Caco-2 (cell line): Measurements from ENCODE around the gene SLC36A3. TPM values are rescaled to one million over a fixed set of nuclear protein-coding genes. Genes with fewer than 3 reads are reported as not detected.

Source experiments
- BruUV-seq: library from RNA; stranded (reverse); fragments of 400-500 nt; replicated peaks from 2 replicates; lab custom pipeline; 2021; lab: Mats Ljungman, UMichigan
- CTCF ChIA-PET: fragments of 300-600 bp; sonication (Branson Sonifier 250); formaldehyde crosslinking; loops from one replicate; lab custom pipeline; 2022; ENCODE audit warnings: antibody characterized with exemption; lab: Charles Lee
- POLR2A ChIA-PET: fragments of 300-600 bp; sonication (Branson Sonifier 250); formaldehyde crosslinking; loops from one replicate; lab custom pipeline; 2022; ENCODE audit warnings: antibody characterized with exemption; lab: Charles Lee
- DNase-seq, 2 experiments: peaks; one replicate each; pipeline versions ENCODE4 v3.0.0 to v3.0.0-alpha.2; 2020 to 2022
- H3K27me3 ChIP-seq: replicated peaks from 2 replicates; pipeline ENCODE4 v1.6.0; 2011; ENCODE audit warnings: low read length; ENCODE audit not compliant: control insufficient read depth, insufficient read depth
- H3K36me3 ChIP-seq: 2 replicates; pipeline ENCODE4 v1.5.1; 2011; ENCODE audit warnings: low read length; ENCODE audit not compliant: control insufficient read depth, insufficient read depth
- H3K4me1 ChIP-seq: fragments of 250-450 bp; sonication (Bioruptor Pico); 2 replicates; pipeline ENCODE4 v1.5.1; 2020; ENCODE audit warnings: mild to moderate bottlenecking
- H3K4me3 ChIP-seq: 2 replicates; pipeline ENCODE4 v1.5.1; 2011; ENCODE audit warnings: low read depth, mild to moderate bottlenecking, control low read depth, low read length
- H3K9me3 ChIP-seq: fragments of 250-450 bp; sonication (Bioruptor Pico); 2 replicates; pipeline ENCODE4 v1.5.1; 2020; ENCODE audit warnings: mild to moderate bottlenecking, moderate library complexity
- H3K27ac Mint-ChIP-seq: one replicate; pipeline ENCODE4 v1.8.0; 2022; ENCODE audit warnings: mixed read lengths; ENCODE audit not compliant: unreplicated experiment
- H3K27me3 Mint-ChIP-seq: one replicate; pipeline ENCODE4 v1.8.0; 2022; ENCODE audit warnings: mixed read lengths; ENCODE audit not compliant: insufficient read depth, unreplicated experiment
- H3K36me3 Mint-ChIP-seq: one replicate; pipeline ENCODE4 v1.8.0; 2022; ENCODE audit warnings: mild to moderate bottlenecking, mixed read lengths; ENCODE audit not compliant: insufficient read depth, unreplicated experiment
- H3K4me1 Mint-ChIP-seq: one replicate; pipeline ENCODE4 v1.8.0; 2022; ENCODE audit warnings: low read depth, mixed read lengths; ENCODE audit not compliant: unreplicated experiment
- H3K4me3 Mint-ChIP-seq: one replicate; pipeline ENCODE4 v1.8.0; 2022; ENCODE audit warnings: mild to moderate bottlenecking, moderate library complexity, mixed read lengths; ENCODE audit not compliant: unreplicated experiment
- H3K9me3 Mint-ChIP-seq: one replicate; pipeline ENCODE4 v1.8.0; 2022; ENCODE audit warnings: mixed read lengths; ENCODE audit not compliant: unreplicated experiment
- intact Hi-C: fragments of 100-400 bp; cut with micrococcal nuclease; formaldehyde crosslinking; loops from one replicate; pipeline ENCODE4 v1.10.0; 2022; ENCODE audit not compliant: unreplicated experiment
- total RNA-seq: library from RNA; stranded (reverse); gene quantifications from 2 replicates; pipeline ENCODE4 v1.2.3, GENCODE V29; 2022
- TF ChIP-seq, protein P1 (sequence below), 2 experiments: fragments of 200-600 bp in 1 of 2; IDR thresholded peaks; 1 replicate in 1 of 2; 2 replicates in 1 of 2; pipeline versions ENCODE4 v1.5.1 to v1.8.0; 2011 to 2022; ENCODE audit warnings: antibody characterized with exemption in 1 of 2, control low read depth in 1 of 2, inconsistent platforms in 1 of 2, low read depth in 1 of 2, low read length in 1 of 2, mild to moderate bottlenecking in 1 of 2, moderate library complexity in 1 of 2; ENCODE audit not compliant: insufficient read depth in 1 of 2, severe bottlenecking in 1 of 2, unreplicated experiment in 1 of 2

The SLC36A3 gene
- total RNA-seq, 1 experiment from 2014 or later: not detected

GRCh38 chr5:151295791-151296477, 7.6 kb downstream of the SLC36A3 start:
- ChIA-PET CTCF (no interaction called here), POLR2A (no interaction called here)
- Histone ChIP-seq H3K9me3 (no peaks in the 10 kb centered on the region), H3K4me3 (no peak overlapping the region), H3K4me1 (peaks cover 3% of the 10 kb centered on the region; the same call in 1 of the 2 replicates), H3K27me3 (peaks cover 2% of the 10 kb centered on the region; the same call in 1 of the 2 replicates), H3K36me3 (no peaks in the 10 kb centered on the region)
- no peak overlapping the region for H3K27ac Mint-ChIP-seq
- intact Hi-C loops: no loop called here
- peaks cover 2% of the 10 kb centered on the region for H3K27me3 Mint-ChIP-seq
- BruUV-seq: no TSS peak
- no peaks in the 10 kb centered on the region for H3K36me3 Mint-ChIP-seq
- TF ChIP-seq, protein P1, sequence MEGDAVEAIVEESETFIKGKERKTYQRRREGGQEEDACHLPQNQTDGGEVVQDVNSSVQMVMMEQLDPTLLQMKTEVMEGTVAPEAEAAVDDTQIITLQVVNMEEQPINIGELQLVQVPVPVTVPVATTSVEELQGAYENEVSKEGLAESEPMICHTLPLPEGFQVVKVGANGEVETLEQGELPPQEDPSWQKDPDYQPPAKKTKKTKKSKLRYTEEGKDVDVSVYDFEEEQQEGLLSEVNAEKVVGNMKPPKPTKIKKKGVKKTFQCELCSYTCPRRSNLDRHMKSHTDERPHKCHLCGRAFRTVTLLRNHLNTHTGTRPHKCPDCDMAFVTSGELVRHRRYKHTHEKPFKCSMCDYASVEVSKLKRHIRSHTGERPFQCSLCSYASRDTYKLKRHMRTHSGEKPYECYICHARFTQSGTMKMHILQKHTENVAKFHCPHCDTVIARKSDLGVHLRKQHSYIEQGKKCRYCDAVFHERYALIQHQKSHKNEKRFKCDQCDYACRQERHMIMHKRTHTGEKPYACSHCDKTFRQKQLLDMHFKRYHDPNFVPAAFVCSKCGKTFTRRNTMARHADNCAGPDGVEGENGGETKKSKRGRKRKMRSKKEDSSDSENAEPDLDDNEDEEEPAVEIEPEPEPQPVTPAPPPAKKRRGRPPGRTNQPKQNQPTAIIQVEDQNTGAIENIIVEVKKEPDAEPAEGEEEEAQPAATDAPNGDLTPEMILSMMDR (IDR thresholded peaks at IDR 0.05; ENCODE audit: insufficient read depth in 1 of 2, low read depth in 1 of 2, low read length in 1 of 2, severe bottlenecking in 1 of 2, unreplicated experiment in 1 of 2): no peak
- no peak for DNase-seq
- H3K4me1 Mint-ChIP-seq: no peaks in the 10 kb centered on the region
- no peaks in the 10 kb centered on the region for H3K9me3 Mint-ChIP-seq
- H3K4me3 Mint-ChIP-seq: no peak overlapping the region

DNA sequence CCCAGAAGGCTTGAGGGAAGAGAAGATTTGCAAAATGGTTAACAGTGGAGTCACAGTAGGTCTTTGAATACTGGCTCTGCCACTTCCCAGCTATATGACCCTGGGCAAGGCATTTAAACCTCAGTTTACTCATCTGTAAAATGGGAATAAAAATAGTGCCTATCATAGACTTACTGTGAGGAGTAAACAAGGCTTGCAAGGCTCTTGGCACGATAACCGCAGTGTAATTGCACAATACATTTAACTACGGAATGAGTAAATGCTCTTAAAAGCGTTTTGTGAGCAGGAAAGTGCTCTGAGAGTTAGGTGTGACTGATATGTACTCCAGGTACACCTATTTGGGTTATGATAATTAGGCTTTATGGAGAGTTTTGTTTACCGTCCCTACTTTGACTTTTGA, 8.4 kb downstream of the SLC36A3 start:
- Mint-ChIP-seq H3K9me3 (no peaks in the 10 kb centered on the region), H3K27me3 (peaks cover 2% of the 10 kb centered on the region), H3K36me3 (no peaks in the 10 kb centered on the region), H3K4me3 (no peak overlapping the region), H3K27ac (no peak overlapping the region), H3K4me1 (no peaks in the 10 kb centered on the region)
- POLR2A ChIA-PET: no interaction called here
- peaks cover 2% of the 10 kb centered on the region; the same call in 1 of the 2 replicates for H3K27me3 ChIP-seq
- no peak for DNase-seq
- TF ChIP-seq, protein P1 (IDR thresholded peaks at IDR 0.05; ENCODE audit: insufficient read depth in 1 of 2, low read depth in 1 of 2, low read length in 1 of 2, severe bottlenecking in 1 of 2, unreplicated experiment in 1 of 2): no peak
- CTCF ChIA-PET: interaction anchor here (0.7 kb wide), 1 partner anchor 1439 kb away, joined by 3 read pairs; no protein-coding TSS in a partner anchor
- H3K4me3 ChIP-seq: no peak overlapping the region
- no peaks in the 10 kb centered on the region for H3K36me3 ChIP-seq
- H3K4me1 ChIP-seq: peaks cover 3% of the 10 kb centered on the region; the same call in 1 of the 2 replicates
- no peaks in the 10 kb centered on the region for H3K9me3 ChIP-seq
- intact Hi-C loops: no loop called here
- BruUV-seq: no TSS peak

- Mint-ChIP-seq H3K27me3 (no peaks in the 10 kb centered on the region), H3K27ac (no peak overlapping the region), H3K4me1 (no peaks in the 10 kb centered on the region), H3K4me3 (no peak overlapping the region), H3K9me3 (no peaks in the 10 kb centered on the region), H3K36me3 (no peaks in the 10 kb centered on the region)
- H3K4me1 ChIP-seq: peaks cover 3% of the 10 kb centered on the region; the same call in 1 of the 2 replicates
- H3K4me3 ChIP-seq: no peak overlapping the region
- ChIA-PET POLR2A (no interaction called here), CTCF (interaction anchor here (0.5 kb wide), 1 partner anchor 241 kb away, joined by 10 read pairs; no protein-coding TSS in a partner anchor)
- no peaks in the 10 kb centered on the region for H3K36me3 ChIP-seq
- TF ChIP-seq, protein P1 (IDR thresholded peaks at IDR 0.05; ENCODE audit: insufficient read depth in 1 of 2, low read depth in 1 of 2, low read length in 1 of 2, severe bottlenecking in 1 of 2, unreplicated experiment in 1 of 2): no peak
- no peaks in the 10 kb centered on the region for H3K27me3 ChIP-seq
- no peaks in the 10 kb centered on the region for H3K9me3 ChIP-seq
- DNase-seq: no peak
- BruUV-seq: no TSS peak
- intact Hi-C loops: no loop called here
Measured at GRCh38 chr5:151293624-151294023, 9.9 kb downstream of the SLC36A3 start.
